Occipital lobe (tissue), 2 donors: ENCODE data around the gene HTR1D. TPM values are rescaled to one million over a fixed set of nuclear protein-coding genes. Genes with fewer than 3 reads are reported as not detected.
A peak's percentile ranks its signal among the peaks of the same experiment; 100 is the strongest.

ENCODE experiments used
- DNase-seq: peaks from one replicate; lab custom pipeline; 2025; lab: John Stamatoyannopoulos, UW
- total RNA-seq: library from RNA; depleted of rRNA; stranded (reverse); fragments of >200 nt; gene quantifications from one replicate; pipeline ENCODE4 v1.2.3, GENCODE V29; 2014

The HTR1D gene
- total RNA-seq, 1 donor from 2014 or later, result not detected

DNA sequence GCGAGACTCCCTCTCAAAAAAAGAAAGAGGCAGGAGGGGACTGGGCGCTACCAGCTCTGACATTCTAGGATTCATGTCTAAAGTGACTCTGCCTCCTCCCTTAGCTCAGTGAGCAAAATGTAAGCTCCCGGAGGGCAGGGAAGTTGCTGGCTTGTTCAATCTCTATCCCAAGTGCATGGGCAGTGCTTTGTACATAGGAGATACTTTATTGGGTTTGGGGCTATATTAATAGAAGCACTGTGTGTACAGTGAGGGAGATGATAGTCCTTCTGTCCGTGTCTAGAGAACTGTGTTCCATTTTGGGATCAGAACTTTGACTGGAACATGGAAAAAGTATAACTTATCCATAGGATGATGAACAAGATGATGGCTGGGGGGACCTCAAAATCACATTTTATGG, 31.9 kb downstream of the HTR1D start:
- DNase-seq, result no peak

GRCh38 chr1:23184212-23184934, 32.9 kb downstream of the HTR1D start:
- DNase-seq, result no peak

DNA sequence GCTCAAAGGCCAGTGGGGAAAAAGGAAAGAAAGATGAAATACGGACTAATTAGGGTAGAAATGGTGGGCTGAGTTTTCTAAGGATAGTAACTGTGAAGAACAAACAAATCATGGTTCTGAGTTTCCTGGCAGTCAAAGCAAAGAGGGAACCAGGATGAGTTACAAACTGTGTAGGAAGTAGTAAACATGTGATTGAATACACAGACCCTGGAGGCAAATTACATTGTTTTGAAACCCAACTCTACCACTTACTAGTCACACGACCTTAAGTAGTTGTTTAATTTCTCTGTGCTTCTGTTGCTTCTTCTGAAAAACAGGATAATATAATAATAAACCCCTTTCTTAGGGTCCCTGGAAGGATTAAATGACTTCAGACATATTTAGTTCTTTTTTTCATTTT, 37.4 kb downstream of the HTR1D start:
- DNase-seq, result no peak

- DNase-seq, result no peak
Measured at GRCh38 chr1:23178950-23179349, 38.4 kb downstream of the HTR1D start.

- no peak for DNase-seq
Measured at GRCh38 chr1:23178414-23178813, 38.9 kb downstream of the HTR1D start.

- peak; percentile 71 for DNase-seq
Measured at GRCh38 chr1:23177438-23178380, 39.6 kb downstream of the HTR1D start.

DNA sequence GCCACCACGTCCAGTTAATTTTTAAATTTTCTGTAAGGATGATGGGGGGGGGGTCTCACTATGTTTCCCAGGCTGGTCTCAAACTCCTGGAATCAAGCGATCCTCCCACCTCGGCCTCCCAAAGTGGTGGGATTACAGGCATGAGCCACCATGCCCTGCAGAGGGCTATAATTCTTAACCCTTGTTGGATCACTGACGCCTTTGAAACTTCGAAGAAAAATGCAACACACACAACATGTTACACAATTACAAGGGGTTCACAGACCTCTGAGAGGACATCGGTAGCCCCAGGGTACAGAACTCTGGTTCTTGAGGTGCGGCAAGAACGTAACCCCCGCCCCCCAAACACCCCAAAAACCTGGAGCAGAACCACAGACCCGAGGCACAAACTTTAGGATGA, 40.3 kb downstream of the HTR1D start:
- no peak for DNase-seq

GRCh38 chr1:23174426-23175110, 42.7 kb downstream of the HTR1D start:
- DNase-seq, result no peak

- DNase-seq, result no peak
Measured at GRCh38 chr1:23171181-23171755, 46.0 kb downstream of the HTR1D start.

DNA sequence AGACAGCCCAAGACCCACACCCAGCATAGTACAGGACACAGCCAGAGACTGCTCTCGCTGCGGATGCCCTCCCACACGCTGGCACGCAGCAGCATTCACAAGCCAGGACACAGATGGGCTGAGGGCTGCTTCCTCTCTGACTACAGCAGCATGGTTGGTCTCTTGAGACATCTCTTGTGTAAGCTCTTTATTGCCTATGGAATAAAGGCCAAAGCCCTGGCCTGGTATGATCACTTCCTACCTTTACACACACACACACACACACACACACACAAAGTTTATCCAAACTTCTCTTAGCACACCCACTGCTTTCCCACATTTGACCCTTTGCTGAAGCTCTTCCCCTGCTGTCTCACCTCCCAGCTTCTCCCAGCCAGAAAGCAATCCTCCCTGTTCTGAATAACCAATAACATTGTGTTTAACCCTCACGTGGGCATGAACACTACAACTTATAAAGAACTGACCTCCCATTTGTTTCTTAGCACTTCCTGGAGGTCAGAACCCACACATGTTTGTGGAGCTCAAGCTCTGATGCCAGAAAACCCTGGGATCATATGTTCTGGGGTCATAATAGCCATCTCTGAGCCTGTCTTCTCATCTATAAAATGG, 47.5 kb downstream of the HTR1D start:
- peak; percentile 57 for DNase-seq

DNA sequence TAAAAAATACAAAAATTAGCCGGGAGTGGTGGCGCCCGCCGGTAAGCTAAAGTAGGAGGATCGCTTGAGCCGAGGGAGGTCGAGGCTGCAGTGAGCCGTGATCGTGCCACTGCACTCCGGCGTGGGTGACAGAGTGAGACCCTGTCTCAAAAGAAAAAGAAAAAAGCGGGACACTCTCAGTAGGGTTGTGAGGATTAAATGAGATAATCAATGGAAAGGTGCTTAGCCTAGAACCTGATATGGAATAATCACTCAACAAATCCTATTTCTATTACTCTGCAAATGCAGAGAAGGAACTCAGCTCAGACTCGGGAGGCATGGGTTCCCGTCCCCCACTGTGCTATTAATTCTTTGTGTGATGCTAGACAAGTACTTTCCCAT, 48.1 kb downstream of the HTR1D start:
- no peak for DNase-seq

- peak; percentile 89 for DNase-seq
Measured at GRCh38 chr1:23168445-23169194, 48.7 kb downstream of the HTR1D start, which contains the start of gene LUZP1. Gene LUZP1 (minus strand): TSS chr1:23168856.

DNA sequence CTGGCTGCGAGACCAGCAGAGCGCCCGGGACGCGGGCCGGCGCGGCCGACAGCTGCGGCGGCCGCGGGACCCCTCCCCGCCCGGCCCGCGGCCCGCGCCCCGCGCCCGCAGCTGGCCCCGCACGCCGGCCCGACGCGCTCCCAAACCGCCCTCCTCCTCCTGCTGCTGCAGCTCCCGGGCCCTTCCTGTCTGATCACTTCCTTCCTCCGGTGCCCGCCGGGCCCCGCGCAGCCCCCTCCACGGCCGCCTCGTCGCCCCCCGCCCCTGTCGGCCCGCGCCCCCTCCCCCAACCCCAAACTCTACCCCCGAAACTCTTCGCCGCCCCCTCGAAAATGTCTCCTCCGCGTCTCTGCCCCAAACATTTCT, 49.2 kb downstream of the HTR1D start:
- no peak for DNase-seq

GRCh38 chr1:23167353-23168078, 49.8 kb downstream of the HTR1D start:
- peak; percentile 52 for DNase-seq

GRCh38 chr1:23166854-23167253, 50.4 kb downstream of the HTR1D start:
- no peak for DNase-seq

DNA sequence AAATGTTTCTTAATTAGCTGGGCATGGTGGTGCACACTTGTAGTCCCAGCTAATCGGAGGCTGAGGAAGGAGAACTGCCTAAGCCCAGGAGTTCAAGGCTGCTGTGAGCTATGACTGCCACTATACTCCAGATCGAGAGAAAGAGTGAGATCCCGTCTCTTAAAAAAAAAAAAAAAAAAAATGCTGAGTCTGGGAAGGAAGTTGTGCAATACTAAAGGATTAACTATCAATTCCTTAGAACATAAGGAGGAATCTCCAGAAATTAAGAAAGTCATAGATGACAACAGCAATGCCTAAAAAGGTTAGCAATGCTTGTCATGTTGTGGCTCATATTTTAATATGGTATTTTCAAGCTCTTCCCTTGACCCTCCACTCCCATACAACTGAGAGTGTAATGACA, 53.9 kb downstream of the HTR1D start:
- no peak for DNase-seq

- no peak for DNase-seq
Measured at GRCh38 chr1:23159963-23160877, 57.1 kb downstream of the HTR1D start.

GRCh38 chr1:23156940-23157339, 60.4 kb downstream of the HTR1D start:
- no peak for DNase-seq
